Large intestine (tissue), 12 donors: ENCODE measurements around the gene MGME1. TPM values are rescaled to one million over a fixed set of nuclear protein-coding genes. Genes with fewer than 3 reads are reported as not detected.

Experiments used
- DNase-seq, 2 donors: peaks; one replicate each; pipeline versions ENCODE4 v3.0.0 to v3.0.0-alpha.2; 2013
- H3K27ac ChIP-seq: one replicate; pipeline ENCODE4 v1.5.1; 2013; ENCODE audit warnings: low read length
- H3K27me3 ChIP-seq: 2 replicates; pipeline ENCODE4 v1.6.1; 2013; ENCODE audit warnings: low read length; ENCODE audit not compliant: control insufficient read depth, insufficient read depth
- H3K36me3 ChIP-seq: 2 replicates; pipeline ENCODE4 v1.6.1; 2013; ENCODE audit warnings: low read length; ENCODE audit not compliant: control insufficient read depth, insufficient read depth
- H3K4me1 ChIP-seq: one replicate; pipeline ENCODE4 v1.6.1; 2013; ENCODE audit warnings: low read length; ENCODE audit not compliant: control insufficient read depth, insufficient read depth
- H3K4me3 ChIP-seq: one replicate; pipeline ENCODE4 v1.5.1; 2013; ENCODE audit warnings: low read length
- H3K9me3 ChIP-seq: one replicate; pipeline ENCODE4 v1.6.1; 2013; ENCODE audit warnings: mild to moderate bottlenecking, low read depth, low read length, moderate library complexity; ENCODE audit not compliant: control insufficient read depth
- WGBS: methylation state at CpG from one replicate; pipeline ENCODE4 v1.1.5; 2013; ENCODE audit warnings: low lambda C conversion rate; ENCODE audit not compliant: insufficient coverage; 5-methylcytosine and 5-hydroxymethylcytosine counted together
- long read RNA-seq, 11 donors: transcript quantifications; one replicate each; lab custom pipeline, GENCODE V29; 2026
- polyA plus RNA-seq: library from polyadenylated mRNA; unstranded; fragments of 120-200 nt; gene quantifications from one replicate; pipeline ENCODE4 v1.2.1, GENCODE V29; 2013

Gene MGME1, protein sequence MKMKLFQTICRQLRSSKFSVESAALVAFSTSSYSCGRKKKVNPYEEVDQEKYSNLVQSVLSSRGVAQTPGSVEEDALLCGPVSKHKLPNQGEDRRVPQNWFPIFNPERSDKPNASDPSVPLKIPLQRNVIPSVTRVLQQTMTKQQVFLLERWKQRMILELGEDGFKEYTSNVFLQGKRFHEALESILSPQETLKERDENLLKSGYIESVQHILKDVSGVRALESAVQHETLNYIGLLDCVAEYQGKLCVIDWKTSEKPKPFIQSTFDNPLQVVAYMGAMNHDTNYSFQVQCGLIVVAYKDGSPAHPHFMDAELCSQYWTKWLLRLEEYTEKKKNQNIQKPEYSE
- polyA plus RNA-seq: 33.3 TPM
- long read RNA-seq, donor 1, partial matches to known transcripts: 0 of 3 reads
- long read RNA-seq, donor 1, other reads (novel, unspliced or antisense): 0 of 3 reads
- long read RNA-seq, donor 2, transcript MGME1-203 (5 exons, 2,336 nt): major isoform, 5 of 7 reads
- long read RNA-seq, donor 2, partial matches to known transcripts: 0 of 7 reads
- long read RNA-seq, donor 2, other reads (novel, unspliced or antisense): 0 of 7 reads
- long read RNA-seq, donor 3, partial matches to known transcripts: 17 of 24 reads
- long read RNA-seq, donor 3, other reads (novel, unspliced or antisense): 0 of 24 reads
- long read RNA-seq, donor 4, partial matches to known transcripts: 0 of 1 reads
- long read RNA-seq, donor 4, other reads (novel, unspliced or antisense): 0 of 1 reads
- long read RNA-seq, donor 5, partial matches to known transcripts: 0 of 3 reads
- long read RNA-seq, donor 5, other reads (novel, unspliced or antisense): 0 of 3 reads
- long read RNA-seq, donor 6, transcript MGME1-203 (5 exons, 2,336 nt): major isoform, 6 of 9 reads
- long read RNA-seq, donor 6, partial matches to known transcripts: 0 of 9 reads
- long read RNA-seq, donor 6, other reads (novel, unspliced or antisense): 0 of 9 reads
- long read RNA-seq, donor 7, partial matches to known transcripts: 0 of 1 reads
- long read RNA-seq, donor 7, other reads (novel, unspliced or antisense): 0 of 1 reads
- long read RNA-seq, donor 8, transcript MGME1-203 (5 exons, 2,336 nt): major isoform, 6 of 7 reads
- long read RNA-seq, donor 8, partial matches to known transcripts: 0 of 7 reads
- long read RNA-seq, donor 8, other reads (novel, unspliced or antisense): 0 of 7 reads
- long read RNA-seq, donor 9, transcript MGME1-205 (3 exons, 740 nt): major isoform, 5 of 8 reads
- long read RNA-seq, donor 9, partial matches to known transcripts: 0 of 8 reads
- long read RNA-seq, donor 9, other reads (novel, unspliced or antisense): 0 of 8 reads
- long read RNA-seq, donor 10, transcript MGME1-203 (5 exons, 2,336 nt): major isoform, 6 of 8 reads
- long read RNA-seq, donor 10, partial matches to known transcripts: 0 of 8 reads
- long read RNA-seq, donor 10, other reads (novel, unspliced or antisense): 0 of 8 reads
- long read RNA-seq, donor 11, partial matches to known transcripts: 7 of 10 reads
- long read RNA-seq, donor 11, other reads (novel, unspliced or antisense): 0 of 10 reads

GRCh38 chr20:17968366-17969277, at the start of gene MGME1, which contains the start of gene SNX5:
TSS of gene MGME1 (plus strand) at chr20:17969018. CDS start at chr20:17969860, 842 bp downstream.
TSS of gene SNX5 (minus strand) at chr20:17968794. CDS start at chr20:17968425, 369 bp downstream.
- peaks cover 15% of the 10 kb centered on the region for H3K4me1 ChIP-seq
- WGBS: no CpG with 5 or more reads among the region's 96 CpGs
- peak; percentile 100 for DNase-seq

DNA sequence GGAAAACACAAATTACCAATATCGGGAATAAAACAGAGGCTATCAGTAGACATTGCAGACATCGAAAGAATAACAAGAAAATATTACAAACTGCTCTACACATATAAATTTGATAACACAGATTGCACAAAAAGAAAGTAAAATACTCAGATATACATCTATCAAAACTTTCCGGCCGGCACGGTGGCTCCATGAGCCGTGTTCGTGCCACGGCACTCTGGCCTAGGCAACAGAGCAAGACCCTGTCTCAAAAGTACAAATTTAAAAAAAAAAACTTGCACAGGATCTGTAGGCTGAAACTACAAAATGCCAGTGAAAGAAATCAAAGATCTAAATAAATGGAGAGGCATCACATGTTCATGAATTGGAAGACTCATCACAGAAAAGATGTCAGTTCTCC, 49.7 kb upstream of the MGME1 start:
- H3K9me3 ChIP-seq: no peaks in the 10 kb centered on the region
- H3K27me3 ChIP-seq: no peaks in the 10 kb centered on the region
- H3K4me3 ChIP-seq: no peak overlapping the region
- no peaks in the 10 kb centered on the region for H3K4me1 ChIP-seq
- DNase-seq: no peak
- WGBS: 100% methylated on average over 2 of the region's 8 CpGs
- no peaks in the 10 kb centered on the region for H3K36me3 ChIP-seq
- no peak overlapping the region for H3K27ac ChIP-seq

More at GRCh38 chr20:17968366-17969277, at the start of gene MGME1, which contains the start of gene SNX5:
- Histone ChIP-seq H3K27me3 (no peaks in the 10 kb centered on the region), H3K27ac (peak within 1 kb of the TSS; percentile 99), H3K4me3 (peak within 1 kb of the TSS; percentile 93), H3K9me3 (peaks cover 2% of the 10 kb centered on the region), H3K36me3 (peaks cover 5% of the 10 kb centered on the region)

DNA sequence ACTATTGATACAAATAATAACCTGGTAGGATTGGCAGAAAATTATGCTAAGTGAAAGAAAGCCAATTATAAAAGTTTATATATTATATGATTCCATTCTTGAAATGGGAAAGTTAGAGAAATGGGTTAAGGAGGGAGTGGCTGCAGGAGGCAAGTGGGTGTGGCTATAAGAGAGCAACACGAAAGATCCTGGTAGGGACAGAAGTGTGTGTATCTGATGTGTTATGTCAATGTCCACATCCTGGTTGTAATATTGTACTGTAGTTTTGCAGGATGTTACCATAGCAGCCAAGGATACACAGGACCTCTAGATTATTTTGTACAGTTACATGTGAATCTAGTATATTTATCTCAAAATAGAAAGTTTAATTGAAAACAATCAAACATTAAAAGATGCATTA, 47.0 kb upstream of the MGME1 start:
- peaks cover 18% of the 10 kb centered on the region for H3K4me1 ChIP-seq
- H3K27ac ChIP-seq: no peak overlapping the region
- no peaks in the 10 kb centered on the region for H3K36me3 ChIP-seq
- DNase-seq: peak in 1 of 2 donors; percentile 44
- H3K9me3 ChIP-seq: no peaks in the 10 kb centered on the region
- H3K27me3 ChIP-seq: no peaks in the 10 kb centered on the region
- 11% methylated on average over 1 of the region's 1 CpG for WGBS
- H3K4me3 ChIP-seq: no peak overlapping the region

DNA sequence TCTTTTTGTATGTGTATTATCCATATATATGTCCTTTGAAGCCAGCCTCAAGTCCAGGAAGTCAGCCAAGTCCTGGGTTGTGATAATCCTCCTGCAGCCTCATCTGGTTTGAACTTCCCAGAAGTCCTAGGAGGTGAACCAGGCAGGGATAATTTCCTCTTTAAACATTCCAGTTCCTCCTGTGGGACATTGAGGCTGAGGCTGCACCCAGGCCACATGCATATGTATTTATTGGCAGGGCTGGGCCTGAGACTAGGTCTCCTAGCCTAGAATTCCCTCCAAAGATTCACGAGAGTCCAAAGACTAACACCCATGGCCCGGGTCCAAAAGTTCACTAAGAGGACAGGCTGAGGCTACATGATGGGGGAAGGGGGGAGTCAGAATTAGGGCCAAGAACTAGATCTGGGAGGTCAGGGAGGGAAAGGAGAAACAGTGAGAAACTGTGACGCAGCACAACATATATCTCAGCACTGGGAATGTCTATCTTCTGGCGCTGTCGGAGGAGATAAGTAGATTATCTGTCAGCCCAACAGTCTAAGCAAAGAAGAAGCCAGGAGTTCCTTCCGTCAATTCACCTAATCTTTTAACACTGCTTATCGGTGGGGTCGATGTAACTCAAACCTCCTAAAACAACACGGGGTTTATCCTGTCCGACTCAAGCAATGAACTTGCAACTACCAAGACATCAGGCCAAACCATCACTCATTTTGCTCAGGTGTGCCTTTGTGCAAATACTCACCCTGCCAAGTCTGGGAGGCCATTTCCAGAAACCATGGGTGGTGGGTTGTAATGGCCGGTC, 43.5 kb upstream of the MGME1 start:
- H3K27me3 ChIP-seq: no peaks in the 10 kb centered on the region
- no CpG with 5 or more reads among the region's 11 CpGs for WGBS
- H3K4me3 ChIP-seq: no peak overlapping the region
- no peaks in the 10 kb centered on the region for H3K36me3 ChIP-seq
- peak; percentile 69 to 87 for DNase-seq
- H3K4me1 ChIP-seq: peaks cover 45% of the 10 kb centered on the region
- H3K27ac ChIP-seq: peak overlapping the region; percentile 21
- H3K9me3 ChIP-seq: no peaks in the 10 kb centered on the region

GRCh38 chr20:17925940-17926300, 42.9 kb upstream of the MGME1 start:
- no peaks in the 10 kb centered on the region for H3K9me3 ChIP-seq
- H3K4me3 ChIP-seq: no peak overlapping the region
- WGBS: no CpG with 5 or more reads among the region's 1 CpG
- no peak for DNase-seq
- H3K27me3 ChIP-seq: no peaks in the 10 kb centered on the region
- no peaks in the 10 kb centered on the region for H3K36me3 ChIP-seq
- peak overlapping the region; percentile 21 for H3K27ac ChIP-seq
- H3K4me1 ChIP-seq: peaks cover 45% of the 10 kb centered on the region

GRCh38 chr20:17928211-17928611, 40.6 kb upstream of the MGME1 start:
- peaks cover 47% of the 10 kb centered on the region for H3K4me1 ChIP-seq

GRCh38 chr20:17928633-17929311, 40.0 kb upstream of the MGME1 start:
- WGBS: no CpG with 5 or more reads among the region's 22 CpGs
- Histone ChIP-seq H3K4me3 (no peak overlapping the region), H3K9me3 (peaks cover 4% of the 10 kb centered on the region), H3K27ac (peak overlapping the region; percentile 81), H3K27me3 (no peaks in the 10 kb centered on the region), H3K36me3 (no peaks in the 10 kb centered on the region), H3K4me1 (peaks cover 52% of the 10 kb centered on the region)
- peak; percentile 76 to 89 for DNase-seq

More at GRCh38 chr20:17928211-17928611, 40.6 kb upstream of the MGME1 start:
- Histone ChIP-seq H3K36me3 (no peaks in the 10 kb centered on the region), H3K4me3 (no peak overlapping the region), H3K27me3 (no peaks in the 10 kb centered on the region), H3K27ac (peak overlapping the region; percentile 81), H3K9me3 (peaks cover 4% of the 10 kb centered on the region)
- DNase-seq: no peak
- no CpG with 5 or more reads among the region's 7 CpGs for WGBS

- Histone ChIP-seq H3K4me3 (no peak overlapping the region), H3K27me3 (no peaks in the 10 kb centered on the region), H3K4me1 (peaks cover 46% of the 10 kb centered on the region), H3K9me3 (peaks cover 4% of the 10 kb centered on the region), H3K27ac (no peak overlapping the region), H3K36me3 (no peaks in the 10 kb centered on the region)
- no CpG with 5 or more reads among the region's 1 CpG for WGBS
- no peak for DNase-seq
These were observed 37.3 kb upstream of the MGME1 start for GRCh38 chr20:17931513-17931912.
